GM18870 (cell line): ENCODE data around the gene MMP7.
"Not testable (repeated sequence)": the region's sequence is repeated elsewhere in the genome, so short reads cannot be mapped to it uniquely, and the experiment has no call there.

Experiments used
- ATAC-seq: cut with Tn5 transposase; IDR thresholded peaks from one replicate; pipeline ENCODE4 v1.9.1; 2021; ENCODE audit warnings: moderate library complexity; ENCODE audit not compliant: unreplicated experiment

Gene MMP7

DNA sequence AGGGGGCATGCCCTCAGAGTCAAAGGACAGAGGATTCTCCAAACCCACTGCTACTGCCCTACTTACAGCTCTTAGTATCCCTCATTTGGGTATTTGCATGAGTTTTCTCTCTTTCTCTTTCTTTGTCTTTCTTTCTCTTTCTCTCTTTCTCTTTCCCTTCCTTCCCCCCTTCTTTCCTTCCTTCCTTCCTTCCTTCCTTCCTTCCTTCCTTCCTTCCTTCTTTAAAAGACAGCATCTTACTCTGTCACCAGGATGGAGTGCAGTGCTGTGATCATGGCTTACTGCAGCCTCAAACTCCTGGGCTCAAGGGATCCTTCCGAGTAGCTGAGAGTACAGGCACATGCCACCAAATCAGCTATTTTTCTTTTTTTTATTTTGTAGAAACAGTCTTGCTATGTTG lies 14.0 kb upstream of the MMP7 start:
- ATAC-seq, result no peak

GRCh38 chr11:102539567-102539966 lies 9.0 kb upstream of the MMP7 start:
- ATAC-seq, result no peak

- ATAC-seq, result no peak
Measured at GRCh38 chr11:102538932-102539331, 8.4 kb upstream of the MMP7 start.

DNA sequence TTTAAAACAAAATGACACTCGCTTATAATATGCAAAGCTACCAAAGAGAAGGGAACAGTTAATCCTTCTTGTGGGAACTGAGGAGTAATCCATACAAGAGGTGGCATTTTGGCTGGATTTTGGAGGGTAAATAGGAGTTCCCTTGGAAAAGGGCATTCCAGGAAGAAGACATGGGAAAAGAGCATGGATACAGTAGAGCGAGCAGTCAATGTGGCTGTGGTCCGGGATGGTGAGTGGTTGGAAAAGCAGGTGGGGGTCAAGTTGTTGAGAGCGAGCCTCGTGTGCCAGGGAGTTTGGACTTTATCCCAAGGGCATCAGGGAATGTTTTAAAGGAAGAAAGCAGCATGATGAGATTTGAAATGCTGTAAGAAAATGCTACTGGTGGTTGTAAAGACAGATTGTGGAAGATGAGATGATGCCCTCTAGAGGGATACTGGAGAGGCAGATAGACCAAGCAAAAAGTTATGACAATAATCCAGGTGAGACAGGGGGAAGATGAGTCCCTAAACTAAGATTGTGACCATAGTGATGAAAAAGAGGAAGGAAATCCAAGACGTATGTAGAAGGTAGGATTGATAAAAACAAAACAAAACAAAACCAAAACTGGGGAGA lies 3.8 kb upstream of the MMP7 start:
- ATAC-seq, result no peak

DNA sequence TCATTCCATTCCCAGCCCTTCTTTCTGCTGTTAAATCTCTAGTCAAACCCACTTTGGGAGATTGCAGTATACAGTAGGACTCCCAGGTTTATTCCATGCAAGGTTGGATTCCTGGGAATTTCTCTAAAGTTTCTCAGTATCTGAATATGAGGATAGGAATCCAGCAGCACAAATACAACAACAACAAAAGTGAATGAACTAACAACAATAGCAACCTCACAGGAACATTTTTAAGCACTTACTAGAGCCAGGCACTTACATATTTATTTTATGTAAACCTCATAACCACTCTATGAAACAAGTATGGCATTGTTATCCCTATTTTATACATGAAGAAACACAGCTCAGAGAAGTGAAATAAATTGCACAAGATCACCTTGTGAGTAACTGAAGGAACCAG lies 1.9 kb downstream of the MMP7 start:
- ATAC-seq, result no peak

GRCh38 chr11:102527684-102528083 lies 2.9 kb downstream of the MMP7 start:
- no peak for ATAC-seq

GRCh38 chr11:102527041-102527440 lies 3.5 kb downstream of the MMP7 start:
- no peak for ATAC-seq

DNA sequence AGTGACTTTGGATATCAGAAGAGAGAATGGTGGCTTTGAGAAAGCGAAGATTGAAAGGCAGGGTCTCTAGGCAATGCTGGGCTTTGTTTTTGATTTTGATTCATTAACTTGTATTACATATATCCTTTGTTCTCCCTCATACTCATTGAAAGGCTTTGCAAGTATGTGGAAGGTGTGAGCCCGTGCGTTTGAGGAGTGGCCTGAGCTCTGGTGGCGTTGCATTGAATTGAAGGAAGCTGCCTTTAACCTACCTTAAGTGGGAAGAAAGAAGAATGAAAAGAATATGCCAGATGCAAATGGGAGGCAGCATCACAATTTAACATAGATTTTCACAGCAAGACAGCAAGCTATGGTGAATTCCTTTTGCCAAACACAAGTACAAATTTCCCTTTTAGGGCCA lies 6.7 kb downstream of the MMP7 start:
- no peak for ATAC-seq

GRCh38 chr11:102523189-102523570 lies 7.4 kb downstream of the MMP7 start:
- no peak for ATAC-seq

GRCh38 chr11:102522312-102523188 lies 8.0 kb downstream of the MMP7 start:
- ATAC-seq, result no peak

GRCh38 chr11:102521121-102521520 lies 9.4 kb downstream of the MMP7 start:
- ATAC-seq, result no peak

GRCh38 chr11:102520514-102520913 lies 10.0 kb downstream of the MMP7 start:
- no peak for ATAC-seq

DNA sequence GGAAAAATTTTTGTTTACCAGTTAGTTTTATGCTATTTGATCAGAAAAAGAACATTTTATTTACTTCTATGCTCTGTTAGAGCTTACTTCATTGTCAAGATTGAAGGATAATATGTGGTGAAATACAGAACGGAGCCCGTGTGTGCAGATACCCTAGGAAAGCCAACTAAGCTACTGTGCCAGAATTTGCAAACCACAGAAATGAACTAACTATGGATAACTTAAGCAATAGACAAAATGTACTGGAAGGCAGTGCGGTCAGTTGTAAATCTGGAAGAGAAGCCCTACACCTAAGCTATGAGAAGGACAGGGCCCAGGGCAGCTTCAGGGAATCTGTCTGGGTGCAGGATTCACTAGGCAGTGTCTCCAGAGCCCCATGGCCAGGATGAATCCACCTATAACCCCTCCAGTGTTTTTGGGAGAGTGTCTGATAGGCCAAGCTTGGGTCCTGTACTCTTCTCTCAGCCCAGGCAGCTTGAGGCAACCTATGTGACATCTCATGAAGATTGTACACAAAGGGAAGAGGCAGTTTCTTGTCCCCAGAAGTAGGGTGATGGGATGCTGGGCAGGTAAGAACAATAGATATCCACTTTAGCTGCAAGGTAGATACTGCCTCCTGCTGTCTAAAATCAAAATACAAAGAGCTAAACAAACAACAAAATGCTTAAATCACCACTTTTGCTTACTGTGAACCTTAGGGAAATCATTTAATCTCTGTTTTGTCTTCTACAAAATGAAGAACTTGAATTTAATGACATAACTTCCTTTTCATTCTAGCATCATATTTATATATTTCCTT lies 12.1 kb downstream of the MMP7 start:
- no peak for ATAC-seq

DNA sequence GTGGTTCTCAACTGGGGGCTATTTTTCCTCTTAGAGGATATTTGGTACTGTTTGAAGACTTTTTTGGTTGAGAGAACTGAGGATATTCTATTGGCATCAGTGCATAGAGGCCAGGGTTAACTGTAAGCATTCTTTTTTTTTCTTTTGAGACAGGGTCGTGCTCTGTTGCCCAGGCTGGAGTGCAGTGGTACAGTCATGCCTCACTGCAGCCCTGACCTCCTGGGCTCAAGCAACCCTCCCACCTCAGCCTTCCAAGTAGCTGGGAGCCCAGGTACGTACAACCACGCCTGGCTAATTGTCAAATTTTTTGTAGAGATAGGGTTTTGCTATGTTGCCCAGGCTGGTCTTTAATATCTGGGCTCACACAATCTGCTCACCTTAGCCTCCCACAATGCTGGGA lies 12.9 kb downstream of the MMP7 start:
- ATAC-seq, result no peak

GRCh38 chr11:102516179-102516578 lies 14.4 kb downstream of the MMP7 start:
- no peak for ATAC-seq

DNA sequence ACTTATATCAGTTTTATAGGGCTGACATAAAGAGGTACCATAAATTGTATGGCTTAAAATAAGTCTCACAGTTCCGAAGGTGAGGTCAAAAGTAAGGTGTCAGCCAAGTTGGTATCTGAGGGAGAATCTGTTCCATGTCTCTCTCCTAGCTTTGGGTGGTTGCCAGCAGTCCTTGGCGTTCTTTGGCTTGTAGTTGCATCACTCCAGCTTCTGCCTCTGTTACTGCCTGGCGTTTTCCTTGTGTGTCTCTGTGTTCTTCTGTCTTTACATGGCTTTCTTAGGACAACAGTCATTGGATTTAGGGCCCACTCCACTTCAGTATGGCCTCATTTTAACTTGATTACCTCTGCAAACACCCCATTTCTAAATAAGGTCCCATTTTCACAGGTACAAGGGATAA lies 16.7 kb downstream of the MMP7 start:
- no peak for ATAC-seq

- no peak for ATAC-seq
Measured at GRCh38 chr11:102510439-102511135, 20.0 kb downstream of the MMP7 start.

GRCh38 chr11:102502831-102503230 lies 27.7 kb downstream of the MMP7 start:
- not testable (repeated sequence) for ATAC-seq

DNA sequence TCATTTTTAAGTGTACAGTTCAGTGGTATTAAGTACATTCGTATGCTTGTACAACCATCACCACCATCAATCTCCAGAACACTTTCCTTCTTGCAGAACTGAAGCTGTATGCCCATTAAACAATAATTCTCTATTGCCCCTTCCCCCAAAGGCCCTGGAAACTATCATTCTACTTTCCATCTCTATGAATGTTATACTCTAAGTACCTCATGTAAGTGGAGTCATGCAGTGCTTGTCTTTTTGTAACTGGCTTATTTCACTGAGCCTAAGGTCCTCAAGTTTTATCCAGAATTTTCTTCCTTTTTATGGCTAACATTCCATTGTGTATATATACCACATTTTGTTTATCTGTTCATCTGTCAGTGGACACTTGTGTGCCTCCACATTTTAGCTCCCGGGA lies 29.7 kb downstream of the MMP7 start:
- no peak for ATAC-seq

- ATAC-seq, result no peak
Measured at GRCh38 chr11:102499931-102500330, 30.6 kb downstream of the MMP7 start.

GRCh38 chr11:102499151-102499550 lies 31.4 kb downstream of the MMP7 start:
- no peak for ATAC-seq
